VCaP (cell line): Measurements from ENCODE around the gene CYP27A1.

Source experiments
- H3K27ac ChIP-seq: fragments of 450-650 bp; 2 replicates; pipeline ENCODE4 v1.5.1; 2017
- TF ChIP-seq, protein P1 (sequence below): fragments of 450-650 bp; conservative IDR thresholded peaks from 2 replicates; pipeline ENCODE4 v1.5.1; 2017; ENCODE audit warnings: mild to moderate bottlenecking, moderate library complexity

The CYP27A1 gene

DNA sequence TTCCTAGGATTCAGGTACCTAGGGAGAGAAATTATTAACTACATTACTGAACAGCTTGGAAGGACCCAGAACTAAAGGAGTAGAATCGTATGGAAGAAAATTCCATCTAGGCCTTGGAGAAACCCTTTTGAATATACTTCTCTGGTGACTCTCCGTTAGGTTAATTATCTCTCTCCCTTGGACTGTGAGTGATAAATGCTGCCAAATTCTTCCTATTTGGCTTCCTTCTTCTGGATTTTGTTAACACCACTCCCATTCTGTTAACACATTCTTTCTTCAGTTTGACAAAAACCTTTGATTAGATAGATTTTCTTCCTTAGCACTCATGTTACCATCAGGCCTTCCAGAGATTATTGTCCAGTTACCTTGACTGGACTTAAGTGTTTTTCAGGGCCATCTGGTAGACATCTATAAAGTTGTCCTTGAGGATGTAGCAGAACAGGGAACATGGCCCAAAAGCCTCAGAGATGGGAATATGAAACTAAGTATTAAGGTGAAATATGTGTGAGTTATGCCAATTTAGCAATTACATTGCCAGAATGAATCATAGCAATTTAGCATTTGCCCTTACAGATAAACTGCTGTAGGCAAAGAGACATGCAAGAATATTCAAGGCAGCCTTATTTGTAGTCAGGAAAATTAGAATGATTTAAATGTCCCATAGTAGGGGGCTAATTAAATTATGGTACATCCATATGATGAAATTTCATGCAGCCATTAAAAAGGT, 6.7 kb downstream of the CYP27A1 start:
- H3K27ac ChIP-seq, result no peak overlapping the region
- TF ChIP-seq, protein P1, sequence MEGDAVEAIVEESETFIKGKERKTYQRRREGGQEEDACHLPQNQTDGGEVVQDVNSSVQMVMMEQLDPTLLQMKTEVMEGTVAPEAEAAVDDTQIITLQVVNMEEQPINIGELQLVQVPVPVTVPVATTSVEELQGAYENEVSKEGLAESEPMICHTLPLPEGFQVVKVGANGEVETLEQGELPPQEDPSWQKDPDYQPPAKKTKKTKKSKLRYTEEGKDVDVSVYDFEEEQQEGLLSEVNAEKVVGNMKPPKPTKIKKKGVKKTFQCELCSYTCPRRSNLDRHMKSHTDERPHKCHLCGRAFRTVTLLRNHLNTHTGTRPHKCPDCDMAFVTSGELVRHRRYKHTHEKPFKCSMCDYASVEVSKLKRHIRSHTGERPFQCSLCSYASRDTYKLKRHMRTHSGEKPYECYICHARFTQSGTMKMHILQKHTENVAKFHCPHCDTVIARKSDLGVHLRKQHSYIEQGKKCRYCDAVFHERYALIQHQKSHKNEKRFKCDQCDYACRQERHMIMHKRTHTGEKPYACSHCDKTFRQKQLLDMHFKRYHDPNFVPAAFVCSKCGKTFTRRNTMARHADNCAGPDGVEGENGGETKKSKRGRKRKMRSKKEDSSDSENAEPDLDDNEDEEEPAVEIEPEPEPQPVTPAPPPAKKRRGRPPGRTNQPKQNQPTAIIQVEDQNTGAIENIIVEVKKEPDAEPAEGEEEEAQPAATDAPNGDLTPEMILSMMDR, result no peak

DNA sequence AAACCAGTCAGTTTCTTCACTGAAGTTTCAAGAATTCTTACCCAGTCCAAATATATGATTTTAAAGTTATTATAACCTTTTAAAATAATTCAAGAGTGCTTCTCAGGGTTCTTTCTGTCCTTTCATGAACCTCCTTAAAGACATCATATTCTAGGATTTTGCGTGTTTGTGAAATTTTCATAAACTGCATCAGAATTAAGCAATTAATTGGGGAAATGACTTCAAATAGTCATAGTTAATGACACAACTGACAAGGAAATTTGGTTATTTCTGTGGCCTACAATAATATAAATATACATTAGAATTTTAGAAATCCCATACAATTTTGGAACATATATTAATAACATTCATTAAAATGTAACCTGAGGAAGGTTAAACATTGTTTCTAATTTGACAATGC, 10.5 kb downstream of the CYP27A1 start:
- TF ChIP-seq, protein P1, result no peak
- no peak overlapping the region for H3K27ac ChIP-seq

DNA sequence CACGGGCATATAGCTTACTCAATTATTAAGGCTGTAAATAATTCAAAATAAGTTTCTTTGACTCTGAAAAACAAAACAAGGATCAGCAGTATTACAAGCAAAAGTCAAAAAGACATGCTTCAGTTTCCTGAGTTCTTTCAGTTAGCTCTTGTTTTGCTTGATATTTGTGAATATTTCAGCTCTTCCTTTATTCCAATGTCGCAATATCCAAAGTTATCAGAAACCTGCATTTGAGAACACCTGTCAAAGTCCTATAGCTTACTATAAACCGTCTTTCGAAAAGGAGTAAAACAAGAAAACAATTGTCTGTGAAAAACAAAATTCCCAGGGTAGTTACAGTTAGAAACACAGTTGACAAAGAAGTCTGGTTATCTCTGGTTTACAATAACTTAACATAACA, 14.7 kb downstream of the CYP27A1 start:
- TF ChIP-seq, protein P1, result no peak
- no peak overlapping the region for H3K27ac ChIP-seq

DNA sequence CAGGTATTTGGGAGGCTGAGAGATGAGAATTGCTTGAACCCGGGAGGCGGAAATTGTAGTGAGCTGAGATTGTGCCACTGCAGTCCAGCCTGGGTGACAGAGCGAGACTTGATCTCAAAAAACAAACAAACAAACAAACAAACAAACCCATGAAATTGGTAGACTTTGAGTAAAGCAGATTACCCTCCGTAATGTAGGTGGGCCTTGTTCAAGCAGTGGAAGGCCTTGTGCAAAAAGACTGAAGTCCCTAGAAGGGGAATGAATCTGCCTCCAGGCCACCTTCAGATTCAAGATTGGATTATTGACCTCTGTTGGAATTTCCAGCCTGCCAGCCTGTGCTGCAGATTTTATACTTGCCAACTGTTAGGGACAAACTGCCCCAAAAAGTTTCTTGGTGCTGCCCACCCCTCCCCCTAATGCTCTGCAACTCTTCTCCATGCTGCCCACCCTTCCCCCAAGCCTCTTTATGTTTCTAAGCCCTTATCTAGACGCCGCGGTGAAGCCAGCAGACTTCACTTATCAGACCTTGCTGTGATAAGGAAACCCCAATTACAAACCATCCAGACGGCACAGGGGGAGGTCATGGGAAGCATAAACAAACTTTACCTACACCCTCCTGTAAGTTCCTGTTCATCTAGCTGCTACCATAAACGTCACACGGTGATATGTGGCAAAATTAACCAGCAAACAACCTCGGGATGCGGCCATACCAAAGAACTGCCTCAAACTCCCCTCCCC, 17.0 kb downstream of the CYP27A1 start:
- H3K27ac ChIP-seq, result no peak overlapping the region
- TF ChIP-seq, protein P1, result no peak

DNA sequence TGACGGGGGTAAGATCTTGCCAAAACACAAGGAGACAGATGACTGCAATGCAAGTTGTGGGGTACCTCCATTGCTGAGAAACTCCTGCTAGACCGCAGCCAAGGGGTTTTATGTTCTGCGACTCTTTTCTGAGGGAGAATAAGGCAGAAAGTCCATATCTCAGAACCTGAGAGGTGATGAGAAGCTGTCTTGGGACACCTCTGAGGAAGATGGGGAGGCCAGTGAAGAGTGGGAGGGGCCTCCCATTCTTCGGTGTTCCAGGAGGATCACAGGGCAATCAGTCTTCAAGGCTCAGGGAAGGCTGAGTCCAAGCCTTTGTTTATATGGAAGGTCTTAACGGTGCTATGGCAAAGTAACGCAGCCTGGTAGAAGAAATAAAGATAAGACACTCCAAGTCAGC, 18.0 kb downstream of the CYP27A1 start:
- H3K27ac ChIP-seq, result no peak overlapping the region
- TF ChIP-seq, protein P1, result no peak

DNA sequence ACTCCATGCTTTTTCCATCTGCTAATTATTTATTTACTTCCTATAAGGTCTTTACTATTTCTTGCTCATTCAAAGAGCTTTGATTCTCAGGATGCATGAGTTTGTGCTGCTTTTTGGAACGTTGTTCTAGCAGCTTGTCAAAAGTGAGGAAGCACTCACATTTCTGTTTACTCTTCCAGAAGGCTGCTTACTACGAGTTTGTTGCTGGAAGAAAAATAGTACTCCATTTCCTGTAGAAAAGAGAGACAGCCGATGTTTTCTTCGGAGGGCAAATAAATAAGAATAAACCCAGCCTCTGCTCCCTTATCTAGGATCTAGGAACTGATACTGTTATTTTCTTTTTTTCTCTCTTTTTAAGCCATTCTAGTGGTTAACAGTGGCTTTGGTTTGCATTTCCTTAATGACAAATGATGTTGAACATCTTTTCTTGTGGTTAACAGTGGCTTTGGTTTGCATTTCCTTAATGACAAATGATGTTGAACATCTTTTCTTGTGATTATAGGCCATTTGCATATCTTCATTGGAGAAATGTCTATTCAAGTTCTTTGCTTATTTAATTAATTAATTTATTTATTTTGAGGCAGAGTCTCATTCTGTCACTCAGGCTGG, 20.5 kb downstream of the CYP27A1 start:
- H3K27ac ChIP-seq, result no peak overlapping the region
- TF ChIP-seq, protein P1, result no peak

DNA sequence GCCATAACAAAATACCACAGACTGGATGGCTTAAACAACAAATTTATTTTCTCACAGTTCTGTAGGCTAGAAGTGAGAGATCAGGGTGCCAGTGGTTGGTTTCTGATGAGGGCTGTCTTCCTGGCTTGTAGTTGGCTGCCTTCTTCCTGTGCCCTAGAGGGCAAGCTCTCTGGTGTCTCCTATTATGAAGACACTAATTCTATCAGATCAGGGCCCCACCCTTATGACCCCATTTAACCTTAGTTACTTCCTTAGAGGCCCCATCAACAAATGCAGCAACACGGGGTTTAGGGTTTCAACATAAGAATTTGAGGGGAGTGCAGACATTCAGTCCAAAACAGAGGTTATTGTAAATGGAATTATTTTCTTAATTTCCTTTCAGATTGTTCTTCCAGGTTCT, 22.9 kb downstream of the CYP27A1 start:
- TF ChIP-seq, protein P1, result no peak
- no peak overlapping the region for H3K27ac ChIP-seq
